Posterior vena cava (tissue), 2 donors: ENCODE measurements around the gene TP63. TPM values are rescaled to one million over a fixed set of nuclear protein-coding genes. Genes with fewer than 3 reads are reported as not detected.

Source experiments
- DNase-seq: peaks from one replicate; pipeline ENCODE4 v3.0.0-alpha.2; 2020; ENCODE audit warnings: low spot score
- intact Hi-C, 2 donors: fragments of 100-400 bp; cut with DNase I; formaldehyde crosslinking; loops; one replicate each; pipeline versions ENCODE4 v1.14.1 to v1.14.2; 2022 to 2023
- total RNA-seq, 2 donors: library from RNA; stranded (reverse); fragmentation: NEBNext Ultra II Directional; extraction: Animal tissue kit (Norgen Biotek cat#: 25700); gene quantifications; one replicate each; pipeline ENCODE4 v1.2.1, GENCODE V29; 2021
- donor health status: DM: yes; HTN: yes; CAD: no.
- donor health status: DM: yes; HTN: yes; CAD: no.

Gene TP63
- total RNA-seq, 2 donors from 2014 or later = 0.19 to 0.46 TPM

DNA sequence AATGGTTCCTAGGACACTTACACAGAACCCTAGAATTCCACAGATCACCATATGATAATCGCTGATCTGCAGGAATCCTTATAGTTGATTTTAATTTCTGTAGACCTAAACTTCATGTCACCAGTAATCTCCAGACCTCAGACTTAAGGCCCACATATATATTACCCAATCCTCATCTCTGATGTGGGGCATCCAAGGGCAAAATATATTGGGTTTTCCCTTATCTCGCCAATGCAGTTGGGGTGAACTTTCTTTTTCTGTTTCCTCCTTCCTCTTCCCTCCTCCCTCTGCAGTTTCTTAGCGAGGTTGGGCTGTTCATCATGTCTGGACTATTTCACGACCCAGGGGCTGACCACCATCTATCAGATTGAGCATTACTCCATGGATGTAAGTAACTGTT, 259.3 kb downstream of the TP63 start:
- intact Hi-C loops = no loop called here
- DNase-seq = no peak

DNA sequence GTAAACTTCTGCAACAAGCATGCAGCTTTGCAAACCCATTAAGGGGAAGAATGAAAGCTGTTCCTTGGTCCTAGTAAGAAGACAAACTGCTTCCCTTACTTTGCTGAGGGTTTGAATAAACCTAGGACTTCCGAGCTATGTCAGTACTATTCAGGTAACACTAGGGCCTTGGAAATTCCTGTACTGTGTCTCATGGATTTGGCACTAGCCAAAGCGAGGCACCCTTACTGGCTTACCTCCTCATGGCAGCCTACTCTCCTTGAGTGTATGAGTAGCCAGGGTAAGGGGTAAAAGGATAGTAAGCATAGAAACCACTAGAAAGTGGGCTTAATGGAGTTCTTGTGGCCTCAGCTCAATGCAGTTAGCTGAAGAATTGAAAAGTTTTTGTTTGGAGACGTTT, 265.3 kb downstream of the TP63 start:
- intact Hi-C loops = no loop called here
- DNase-seq = no peak

DNA sequence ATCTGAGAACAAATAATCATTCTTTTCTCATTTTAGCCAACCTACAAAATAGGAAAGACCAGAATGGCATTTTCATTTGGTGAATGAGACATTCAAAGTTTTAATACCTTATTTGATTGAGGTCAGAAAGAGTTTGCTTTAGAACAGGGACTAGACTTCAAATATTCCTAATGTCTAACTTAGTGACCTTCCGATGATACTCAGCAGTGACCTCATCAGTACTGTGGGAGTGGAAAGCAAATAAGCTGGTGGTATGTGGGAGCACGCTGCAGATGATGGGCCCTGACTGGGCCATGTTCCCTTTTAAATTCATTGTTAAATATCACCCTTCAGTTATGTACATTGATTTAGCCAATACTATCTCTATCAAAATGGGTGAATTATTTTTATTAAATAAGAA, 266.2 kb downstream of the TP63 start:
- intact Hi-C loops = no loop called here
- DNase-seq = no peak

DNA sequence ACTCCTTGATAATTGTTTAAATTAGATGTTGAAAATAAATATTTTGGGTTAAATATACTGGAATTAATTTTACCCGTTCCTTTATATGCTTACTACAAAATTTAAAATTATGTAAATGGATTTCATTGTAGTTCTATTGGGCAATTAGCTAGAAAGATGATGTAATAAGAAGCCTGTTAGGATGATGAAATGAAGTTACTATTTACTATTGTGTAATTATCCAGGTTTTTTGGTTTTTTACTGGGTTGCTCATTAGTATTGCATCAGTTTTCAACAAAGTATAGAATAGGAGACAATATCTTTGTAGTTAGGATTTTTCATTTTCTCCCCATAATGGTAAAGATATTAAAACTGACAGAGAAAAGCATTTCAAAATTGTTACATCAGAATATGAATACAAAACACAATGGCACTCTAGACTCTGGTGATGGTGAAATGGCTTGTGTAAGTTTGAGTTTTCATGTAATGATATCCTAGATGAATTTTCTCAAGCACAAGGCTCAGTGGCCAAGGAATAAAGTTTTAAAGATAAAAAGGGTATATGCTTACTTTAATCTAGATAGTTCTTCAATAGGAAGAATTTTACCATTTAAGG, 267.5 kb downstream of the TP63 start:
- intact Hi-C loops = no loop called here

DNA sequence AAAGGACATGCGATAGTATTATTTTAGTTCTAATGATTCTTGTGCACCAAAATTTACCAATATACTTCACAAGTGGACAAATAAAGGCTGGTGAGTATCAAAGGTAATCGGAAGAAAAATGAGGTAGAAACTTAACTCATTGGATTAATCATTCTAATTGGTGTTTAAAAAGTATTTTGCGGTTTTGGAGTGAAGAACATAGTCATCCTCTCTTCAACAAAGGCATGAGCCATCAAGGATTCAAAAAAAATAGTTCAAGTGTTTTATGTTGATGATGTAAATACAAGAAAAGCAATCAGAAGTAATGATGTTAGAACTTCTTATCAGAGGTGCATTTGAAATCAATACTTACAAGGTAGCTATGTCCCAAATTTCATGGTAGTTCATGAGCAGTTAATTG, 268.0 kb downstream of the TP63 start:
- DNase-seq = no peak
- intact Hi-C loops = no loop called here

More for the DNA sequence above, 267.5 kb downstream of the TP63 start:
- DNase-seq = no peak

DNA sequence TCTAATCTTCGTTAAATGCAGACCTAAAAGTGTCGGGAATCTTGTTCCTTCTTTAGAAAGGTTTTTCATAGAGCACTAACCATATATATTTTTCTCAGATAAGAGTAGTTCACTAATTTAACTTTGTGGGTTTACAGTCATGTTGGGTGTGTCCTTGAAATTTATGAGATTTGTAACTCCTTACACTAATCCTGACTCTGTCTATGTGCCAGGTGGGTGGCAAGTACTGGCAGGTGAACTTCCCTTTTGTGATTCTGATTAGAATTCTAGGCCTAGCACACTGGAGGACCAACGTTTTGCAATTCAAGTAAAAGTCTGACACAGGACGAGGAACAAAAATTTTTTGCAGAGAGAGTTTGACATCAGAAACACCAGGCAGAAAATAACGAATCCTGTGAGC, 269.4 kb downstream of the TP63 start:
- intact Hi-C loops = no loop called here
- DNase-seq = no peak

DNA sequence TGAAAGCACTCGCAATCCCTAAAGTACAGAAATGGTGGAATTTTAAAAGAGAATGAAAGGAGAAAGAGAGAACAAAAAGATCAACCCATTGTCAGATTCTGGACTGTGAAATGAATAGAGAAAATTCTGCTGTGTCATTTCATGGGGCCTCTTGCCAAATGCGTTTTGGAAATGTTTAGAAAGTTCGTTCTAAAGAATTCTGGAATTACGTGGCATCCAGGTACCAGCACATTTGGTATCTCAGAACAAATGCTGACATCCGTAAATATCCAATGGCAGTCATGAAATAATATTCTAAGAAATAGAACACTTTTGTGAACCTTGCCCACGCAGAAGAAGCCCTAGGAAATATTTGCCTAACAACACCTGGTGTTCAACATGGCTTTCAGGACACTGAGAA, 270.3 kb downstream of the TP63 start:
- intact Hi-C loops = no loop called here

DNA sequence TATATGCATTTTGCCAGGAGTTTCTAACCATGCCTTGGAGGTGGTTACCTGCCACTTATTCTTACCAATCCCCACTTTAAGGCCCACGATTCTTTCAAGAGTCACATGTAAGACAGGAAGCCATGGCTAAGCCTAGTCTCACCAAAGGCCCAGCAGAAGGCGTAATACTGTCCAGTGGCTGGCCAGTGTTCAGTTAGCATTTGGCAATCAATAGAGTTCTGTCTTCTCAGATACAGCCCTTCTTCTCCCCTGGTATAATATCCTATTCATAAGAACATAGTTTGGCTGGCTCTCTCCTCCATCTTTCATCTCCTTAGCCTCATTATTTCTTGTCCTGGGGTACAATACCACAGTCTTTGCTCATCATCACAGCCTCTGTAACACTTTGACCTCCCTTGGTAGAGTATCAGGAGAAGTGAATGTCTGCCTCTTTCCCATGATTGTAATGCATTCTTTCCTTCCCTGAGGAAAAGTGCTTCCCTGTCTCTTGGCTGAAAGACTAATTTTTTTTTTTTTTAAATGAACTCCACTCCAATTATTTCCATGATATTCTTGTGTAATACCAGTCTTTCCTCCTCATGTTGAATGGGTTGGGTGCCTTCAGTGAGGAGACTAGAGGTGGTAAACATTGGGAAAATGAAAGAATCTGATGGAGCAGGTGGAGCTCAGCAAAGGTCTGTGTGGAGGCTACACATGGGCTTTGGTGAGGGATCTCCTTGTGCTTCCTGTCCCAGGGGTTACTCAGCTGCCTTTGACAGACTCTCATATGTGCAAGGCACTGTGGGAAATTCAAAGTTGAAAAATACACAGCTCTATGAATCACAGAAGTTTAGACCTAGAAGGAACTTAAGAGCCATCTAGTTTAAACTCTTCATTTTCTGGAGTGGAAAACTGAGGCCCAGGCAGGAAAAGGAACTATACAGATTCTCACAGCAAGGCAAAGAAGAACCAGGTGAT, 271.3 kb downstream of the TP63 start:
- no peak for DNase-seq

More for the DNA sequence above, 270.3 kb downstream of the TP63 start:
- no peak for DNase-seq

DNA sequence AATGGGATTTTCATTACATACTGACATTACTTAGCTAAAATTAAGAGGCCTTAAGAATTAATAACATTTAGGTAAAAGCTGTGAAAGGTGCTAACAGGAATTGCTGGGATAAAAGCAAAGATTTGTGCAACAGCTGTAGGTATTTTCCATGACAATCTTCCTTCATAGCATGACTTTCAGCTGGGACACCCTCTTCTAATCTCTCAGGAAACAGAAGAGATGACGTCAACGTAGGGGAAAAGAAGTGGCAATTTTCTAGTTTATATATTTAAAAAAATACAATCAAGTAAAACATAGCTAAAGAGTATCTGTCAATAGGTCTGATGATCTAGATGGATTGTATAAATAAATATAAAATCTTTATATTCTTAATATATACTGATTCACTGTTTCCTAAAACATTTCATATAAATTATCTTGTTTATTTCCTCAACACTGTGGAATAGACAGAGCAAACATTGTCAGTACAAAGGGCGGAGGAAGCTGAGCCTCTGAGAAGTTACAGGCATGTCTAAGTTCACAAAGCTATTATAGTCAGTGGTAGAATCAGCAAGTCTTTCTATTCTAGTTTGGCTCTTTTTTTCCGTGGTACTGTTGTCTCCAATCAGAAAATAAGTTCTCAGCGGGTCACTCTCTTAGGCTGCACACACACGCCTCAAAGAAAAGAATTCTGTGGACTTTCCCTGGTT, 272.5 kb downstream of the TP63 start:
- no peak for DNase-seq
- intact Hi-C loops = no loop called here

More for the DNA sequence above, 271.3 kb downstream of the TP63 start:
- intact Hi-C loops = no loop called here

DNA sequence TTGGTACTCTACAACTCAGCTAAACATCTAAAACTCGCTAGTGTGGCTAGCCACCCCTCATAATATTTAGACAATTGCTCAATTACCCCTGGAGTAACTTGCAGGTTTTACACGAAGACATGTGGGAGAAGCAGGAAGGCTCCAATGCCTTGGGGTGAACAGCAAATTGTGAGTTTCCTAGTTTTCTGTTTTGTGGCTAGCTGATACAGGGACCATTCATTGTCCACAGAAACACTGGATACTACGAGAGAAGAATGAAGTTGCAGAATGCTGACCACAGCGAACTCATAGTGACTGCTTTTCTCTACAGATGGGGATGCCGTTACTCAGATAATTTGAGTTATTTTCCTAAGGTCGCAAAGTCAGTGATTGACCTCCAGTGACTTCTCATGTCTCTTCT, 276.6 kb downstream of the TP63 start:
- intact Hi-C loops = no loop called here

DNA sequence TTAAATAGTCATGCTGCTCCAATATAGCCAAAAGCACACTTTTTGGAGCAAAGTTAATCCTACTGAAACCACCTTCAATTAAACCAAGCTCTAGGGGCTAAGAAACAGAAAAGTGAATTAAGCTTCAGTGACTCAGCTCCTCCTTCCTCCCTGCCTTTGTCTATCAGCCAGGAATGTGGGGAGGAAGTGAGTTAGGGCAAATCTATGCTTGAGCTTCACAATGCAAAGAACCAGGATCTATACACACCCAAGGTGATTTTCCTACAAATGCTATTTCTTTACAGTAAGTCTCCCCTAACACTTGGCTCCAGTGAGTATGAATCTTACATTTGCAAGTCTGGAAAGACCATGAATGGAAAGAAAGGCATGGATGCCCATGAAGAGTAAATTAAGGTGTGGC, 277.5 kb downstream of the TP63 start:
- intact Hi-C loops = no loop called here

More for the DNA sequence above, 276.6 kb downstream of the TP63 start:
- no peak for DNase-seq

DNA sequence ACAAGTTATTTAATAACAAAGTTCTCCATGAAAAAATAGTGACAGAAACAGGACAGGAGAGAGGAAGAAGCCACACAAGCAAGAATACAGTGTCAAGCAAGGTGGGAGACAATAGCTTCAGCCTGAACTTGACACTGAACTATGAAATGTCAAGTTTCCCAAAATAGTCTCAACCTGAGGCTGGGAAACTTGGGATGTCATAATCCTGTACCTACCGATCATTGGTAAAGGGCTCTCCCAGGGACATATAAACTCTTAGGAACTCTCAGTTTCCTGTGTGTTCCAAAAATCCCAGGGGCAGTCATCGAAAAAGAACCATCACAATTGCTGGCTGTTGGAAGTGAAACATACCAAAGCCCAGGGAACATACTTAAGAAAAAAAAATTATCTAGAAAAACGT, 277.9 kb downstream of the TP63 start:
- intact Hi-C loops = no loop called here
- DNase-seq = no peak

More for the DNA sequence above, 277.5 kb downstream of the TP63 start:
- DNase-seq = no peak

DNA sequence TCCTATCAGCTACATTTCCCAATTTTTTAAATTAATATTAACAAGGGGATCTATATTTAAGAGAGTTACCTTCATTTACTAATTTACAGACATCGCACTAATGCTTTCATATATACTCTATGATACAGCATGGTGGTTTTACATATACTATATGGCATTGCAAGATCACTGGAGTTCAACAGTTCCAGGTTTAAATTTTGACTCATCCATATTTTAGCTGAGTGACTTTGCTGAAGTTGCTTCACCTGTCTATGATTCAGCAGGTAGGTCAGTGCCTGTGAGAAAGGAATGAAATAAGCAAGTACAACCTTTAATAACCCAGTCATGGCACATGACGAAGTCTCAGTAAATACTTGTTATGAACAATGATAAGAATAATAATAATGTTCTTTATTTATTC, 278.4 kb downstream of the TP63 start:
- intact Hi-C loops = no loop called here
- no peak for DNase-seq

DNA sequence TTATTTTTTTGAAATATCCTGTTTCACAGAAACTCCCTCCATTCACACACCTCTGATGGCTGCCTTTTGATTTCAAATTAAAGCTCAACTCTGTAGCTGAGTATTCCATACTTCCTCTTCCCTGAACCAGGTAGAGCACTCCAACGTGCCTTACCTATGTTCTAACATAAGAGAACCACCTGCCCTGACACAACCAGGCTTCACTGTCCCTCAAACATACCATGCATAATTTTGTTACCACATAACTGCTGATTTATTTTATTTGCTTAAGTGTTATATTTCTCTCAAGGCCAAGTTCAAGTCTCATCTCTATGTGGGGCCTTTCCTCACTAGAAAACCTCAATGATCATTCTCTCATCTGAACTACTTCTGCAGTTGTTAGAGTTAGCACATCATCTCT, 279.8 kb downstream of the TP63 start:
- no peak for DNase-seq
- intact Hi-C loops = no loop called here

DNA sequence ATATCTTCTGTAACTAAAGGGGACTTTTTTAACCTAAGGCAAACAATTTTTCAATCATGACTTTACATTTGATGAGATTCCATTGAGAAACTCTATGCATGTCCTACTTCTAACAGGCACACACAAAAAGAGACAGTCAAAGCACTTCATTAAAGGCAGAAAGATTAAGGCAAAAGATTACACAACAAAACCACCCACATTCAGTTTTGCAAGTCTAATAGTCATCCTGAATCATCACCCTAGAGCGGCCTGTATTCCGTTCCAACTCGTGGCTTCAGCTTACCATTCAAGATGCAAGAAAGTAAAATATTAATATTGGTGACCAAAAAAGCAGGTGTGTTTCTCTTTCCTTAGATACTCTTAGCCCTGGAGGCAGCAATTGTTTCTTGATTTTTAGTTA, 283.6 kb downstream of the TP63 start:
- no peak for DNase-seq
- intact Hi-C loops = no loop called here

DNA sequence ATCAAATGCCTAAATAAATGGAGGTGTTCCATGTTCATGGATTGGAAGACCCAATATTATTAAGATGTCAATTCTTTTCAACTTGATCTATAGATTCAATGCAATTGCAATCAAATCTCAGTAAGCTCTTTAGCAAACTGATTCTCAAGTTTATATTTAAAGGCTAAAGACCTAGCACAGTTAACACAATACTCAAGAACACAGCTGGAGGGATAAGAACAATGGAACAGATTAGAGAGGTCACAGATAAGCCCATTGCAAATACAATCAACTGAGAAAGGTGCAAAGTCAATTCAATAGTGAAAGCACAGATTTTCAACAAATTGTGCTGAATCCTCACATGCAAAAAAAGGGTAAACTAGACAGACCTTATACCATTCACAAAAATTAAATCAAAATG, 290.6 kb downstream of the TP63 start:
- DNase-seq = no peak
- intact Hi-C loops = no loop called here

DNA sequence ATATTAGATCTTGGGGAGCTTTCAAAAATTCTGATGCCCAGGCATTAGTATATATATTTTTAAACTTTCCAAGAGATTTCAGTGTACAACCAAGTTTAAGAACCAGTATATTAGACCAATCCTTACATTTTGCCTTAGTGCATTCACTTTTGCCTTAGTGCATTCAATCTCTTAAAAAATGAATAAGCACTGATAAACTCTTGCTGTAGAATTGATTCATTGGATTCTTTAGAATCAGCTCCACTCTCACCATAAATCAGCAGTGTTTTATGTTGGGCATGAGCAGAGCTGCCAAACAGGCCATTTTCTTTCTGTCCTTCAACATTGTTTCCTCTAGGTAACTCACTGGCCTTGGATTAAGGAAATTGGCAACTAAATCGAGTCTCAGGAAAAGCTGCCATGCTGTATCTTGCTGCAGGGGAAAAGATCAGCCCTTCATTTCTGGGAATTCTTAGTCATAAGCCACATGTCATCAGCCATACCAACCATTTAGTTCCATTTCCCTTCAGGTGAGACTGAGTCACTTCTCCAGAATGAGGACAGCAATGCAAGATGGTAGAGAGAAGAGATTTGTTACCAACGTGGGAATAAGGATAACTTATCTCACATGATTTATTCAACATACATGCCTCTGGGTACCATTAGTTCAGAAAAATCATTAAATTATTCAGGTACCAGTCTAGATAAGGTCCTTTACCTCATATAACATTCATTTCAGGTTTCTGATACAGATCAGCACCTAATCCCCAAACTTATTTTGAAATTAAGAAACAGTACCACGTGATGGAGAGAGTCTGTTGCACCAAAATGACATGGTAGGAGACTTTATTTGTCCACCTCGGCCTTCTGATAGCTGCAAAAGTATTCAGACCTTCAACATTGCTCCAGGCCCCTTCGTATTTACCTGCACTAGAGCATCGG, 297.0 kb downstream of the TP63 start:
- intact Hi-C loops = no loop called here
- DNase-seq = no peak

DNA sequence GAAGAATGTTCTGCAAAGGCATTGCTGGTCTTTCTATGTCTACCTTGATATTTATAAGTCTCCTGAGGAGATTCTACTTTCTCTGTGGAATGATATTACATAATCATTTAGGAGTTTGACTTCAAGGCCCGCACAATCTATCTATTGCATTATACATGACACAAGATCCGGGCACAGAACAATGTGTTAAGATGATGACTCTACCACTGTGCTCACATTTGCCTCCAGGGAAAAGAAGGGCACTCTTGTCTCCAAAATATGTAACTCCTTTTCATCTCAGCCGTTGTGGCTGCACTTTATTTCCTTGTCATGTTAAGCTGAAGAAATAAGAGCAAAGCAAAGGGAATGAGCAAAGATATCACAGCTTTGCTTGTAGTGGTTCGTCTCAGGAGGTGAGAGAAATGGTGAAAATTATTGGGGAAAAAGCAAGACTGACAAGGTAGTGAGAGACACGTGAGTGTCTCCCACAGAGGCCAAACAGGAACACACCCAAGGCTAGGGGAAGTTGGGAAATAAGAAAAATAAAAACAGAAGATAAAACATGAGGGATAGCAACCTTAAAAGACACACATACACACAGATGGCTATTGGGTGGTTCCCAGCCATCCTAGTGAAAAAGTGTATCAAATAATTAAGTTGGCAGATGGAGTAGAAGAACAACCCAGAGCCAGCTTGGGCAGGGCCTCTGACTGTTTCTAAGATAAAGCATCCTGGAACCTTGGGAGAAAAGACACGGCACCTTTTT, 305.2 kb downstream of the TP63 start:
- intact Hi-C loops = no loop called here

More for the DNA sequence above, 305.2 kb downstream of the TP63 start:
- no peak for DNase-seq
